NCI-H1694 treated with DMSO at 0.1 percent for 48 hours (cell line): ENCODE data around the gene LSM14B.
A peak's percentile ranks its signal among the peaks of the same experiment; 100 is the strongest.

Source experiments
- DNase-seq: peaks from one replicate; lab custom pipeline; 2025; lab: John Stamatoyannopoulos, UW

LSM14B gene

DNA sequence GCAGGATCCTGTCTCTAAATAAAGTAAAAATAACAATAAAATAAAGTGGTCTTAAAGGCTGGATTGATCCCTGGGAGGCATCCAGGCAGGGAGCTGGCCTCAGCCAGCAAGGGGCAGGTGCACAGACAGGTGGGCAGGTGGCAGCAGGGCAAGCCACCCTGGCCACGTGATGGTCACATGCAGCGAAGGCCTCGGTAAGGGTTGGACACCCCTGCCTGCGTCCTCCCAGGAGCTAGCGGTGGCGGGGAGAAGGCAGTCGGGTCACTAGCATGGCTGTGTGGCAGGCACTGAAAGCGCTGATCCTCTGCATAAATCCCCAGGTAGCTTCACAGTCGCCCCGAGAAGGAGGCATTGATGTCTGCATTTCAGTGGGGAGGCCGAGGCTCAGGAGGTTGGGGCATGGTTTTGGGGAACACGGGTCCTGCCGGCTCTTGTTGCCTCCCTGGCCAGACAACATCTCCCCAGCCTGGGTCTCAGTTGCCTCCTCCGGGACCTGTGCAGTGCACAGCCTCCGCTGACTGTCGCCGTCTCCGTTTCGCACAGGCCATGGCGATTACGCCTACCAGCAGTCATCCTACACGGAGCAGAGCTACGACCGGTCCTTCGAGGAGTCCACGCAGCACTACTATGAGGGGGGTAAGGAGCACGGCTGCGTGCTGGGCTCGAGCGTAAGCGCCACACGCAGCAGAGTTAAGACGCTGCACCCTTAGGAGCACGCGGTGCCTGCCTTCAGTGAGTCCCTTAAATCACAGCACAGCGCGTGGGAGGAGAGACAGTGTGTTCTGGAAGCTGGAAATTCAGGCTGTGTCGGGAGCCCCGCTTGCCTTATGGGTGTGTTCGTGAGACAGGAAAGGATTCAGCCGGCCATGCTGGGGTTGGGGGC lies 42.8 kb downstream of the LSM14B start:
- DNase-seq = no peak

DNA sequence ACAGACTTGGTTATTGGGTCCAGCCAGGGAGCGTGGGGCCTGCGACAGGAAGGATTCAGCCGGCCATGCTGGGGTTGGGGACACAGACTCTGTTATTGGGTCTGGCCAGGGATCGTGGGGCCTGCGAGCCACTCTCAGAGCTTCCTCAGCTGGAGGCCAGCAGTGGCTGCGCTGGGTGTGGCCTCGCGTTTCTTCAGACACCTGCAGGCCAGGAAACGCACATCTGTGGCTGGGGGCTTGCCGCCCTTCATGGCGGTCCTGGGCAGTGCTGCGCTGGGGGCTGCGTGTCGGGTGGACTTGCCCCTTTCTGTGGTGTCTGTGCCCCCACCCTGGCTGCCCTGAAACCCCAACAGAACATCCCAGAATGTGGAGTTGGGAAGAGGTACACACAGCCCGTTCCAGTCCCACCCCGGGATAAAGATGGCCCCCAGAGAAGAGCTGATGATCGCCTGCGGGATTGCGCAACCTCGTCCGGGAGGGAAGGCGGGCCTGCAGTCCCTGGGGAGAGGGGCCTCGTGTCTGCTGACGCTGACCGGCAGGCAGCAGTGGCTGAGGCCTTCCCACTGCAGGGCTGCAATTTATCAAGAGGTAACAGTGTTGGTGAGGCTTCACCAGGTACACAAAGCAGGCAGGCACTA lies 43.6 kb downstream of the LSM14B start:
- DNase-seq = no peak

DNA sequence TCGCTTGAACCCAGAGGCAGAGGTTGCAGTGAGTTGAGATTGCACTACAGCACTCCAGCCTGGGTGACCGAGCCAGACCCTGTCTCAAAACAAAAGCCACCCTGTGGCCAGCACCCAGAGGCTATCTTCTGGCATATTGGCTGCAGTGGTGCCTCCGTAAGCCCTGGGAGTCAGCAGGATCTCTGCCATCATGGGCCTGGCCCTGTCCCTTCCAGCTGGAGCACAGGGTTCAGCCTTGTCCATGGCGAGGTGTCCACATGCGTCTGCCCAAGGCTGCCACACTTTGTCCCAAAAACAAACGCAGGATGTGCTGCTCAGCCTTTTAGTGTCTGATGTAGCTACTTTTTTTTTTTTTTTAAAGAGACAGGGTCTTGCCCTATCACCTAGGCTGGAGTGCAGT lies 45.2 kb downstream of the LSM14B start:
- DNase-seq = no peak

DNA sequence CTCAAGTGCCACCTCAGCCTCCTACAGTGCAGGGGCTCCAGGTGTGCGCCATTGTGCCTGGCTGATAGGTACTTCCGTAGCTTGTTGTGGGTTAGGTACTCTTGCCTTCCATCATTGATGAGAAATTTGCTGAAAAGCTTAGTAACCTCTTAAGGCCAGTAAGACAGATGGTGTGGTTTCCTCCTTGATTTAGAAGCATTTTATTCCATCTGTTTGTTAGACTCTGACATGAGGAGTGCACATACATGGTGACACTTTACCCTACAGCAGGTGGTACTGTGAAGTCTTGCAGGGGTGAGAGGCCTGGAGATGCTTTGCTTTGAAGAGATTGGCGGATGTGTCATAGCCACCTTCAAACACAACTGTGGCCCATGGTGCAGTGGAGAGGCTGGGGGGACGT lies 45.8 kb downstream of the LSM14B start:
- DNase-seq = no peak

DNA sequence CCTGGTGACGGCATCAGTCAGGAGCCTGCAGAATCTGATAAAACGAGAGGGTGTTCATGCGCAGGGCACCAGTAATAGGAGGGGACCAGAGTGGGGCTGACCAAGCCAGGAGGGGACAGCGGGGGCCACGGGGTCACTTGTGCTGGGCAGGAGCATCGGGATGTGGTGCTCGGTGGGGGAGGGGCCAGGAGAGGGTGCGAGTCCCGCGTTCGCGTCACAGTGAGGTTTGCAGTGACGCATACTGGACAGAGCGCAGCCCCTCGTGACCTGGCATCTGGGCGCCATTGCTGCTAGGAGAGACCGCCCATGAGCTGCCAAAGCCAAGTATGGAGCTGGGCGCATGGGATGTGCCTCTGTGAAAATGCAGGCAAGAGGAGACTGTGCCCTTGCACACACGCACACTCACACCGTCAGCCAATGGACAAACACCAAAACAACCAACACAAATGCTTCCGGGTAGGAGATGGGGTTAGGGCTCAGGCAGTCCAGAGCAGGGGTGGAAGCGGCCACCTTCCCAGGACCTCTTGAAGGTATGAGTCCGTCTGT lies 46.7 kb downstream of the LSM14B start:
- DNase-seq = no peak

DNA sequence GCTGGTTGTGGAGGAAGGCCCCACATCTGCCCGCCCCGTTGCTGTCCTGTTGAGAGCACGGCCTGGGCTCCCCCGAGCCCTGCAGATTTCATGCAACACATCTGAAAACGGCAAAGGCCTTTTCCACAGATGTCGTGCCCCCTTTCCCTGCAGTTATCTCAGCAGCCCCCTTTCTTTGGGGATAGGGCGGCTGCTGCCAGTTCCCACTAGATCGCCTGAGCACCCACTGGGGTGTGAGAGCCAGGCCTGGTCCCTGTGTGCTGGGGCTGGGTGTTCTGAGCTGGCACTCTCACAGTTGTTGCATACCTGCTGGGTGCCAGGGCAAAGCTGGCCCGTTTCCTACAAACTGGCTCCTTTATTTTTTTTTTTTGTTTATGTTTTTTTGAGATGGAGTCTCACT lies 48.3 kb downstream of the LSM14B start:
- no peak for DNase-seq

DNA sequence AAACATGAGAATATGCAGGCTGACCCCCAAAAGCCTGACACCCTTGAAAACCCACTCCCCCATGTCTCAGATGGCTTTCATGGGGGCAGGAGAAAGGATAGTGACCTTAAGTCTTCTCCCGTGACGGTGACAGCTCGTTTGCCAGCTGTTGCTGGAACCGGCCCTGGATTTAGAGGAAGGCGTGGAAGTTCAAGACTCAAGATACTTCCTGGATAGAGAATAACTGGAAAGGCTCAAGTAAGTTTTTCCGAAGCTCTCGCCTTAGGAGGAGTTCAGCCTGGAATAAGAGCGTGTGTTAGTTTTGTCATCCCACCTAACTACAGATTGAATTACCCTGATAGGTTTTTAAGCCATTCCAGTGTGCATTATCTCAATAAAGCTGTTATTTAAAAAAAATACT lies 49.0 kb downstream of the LSM14B start:
- DNase-seq = no peak

DNA sequence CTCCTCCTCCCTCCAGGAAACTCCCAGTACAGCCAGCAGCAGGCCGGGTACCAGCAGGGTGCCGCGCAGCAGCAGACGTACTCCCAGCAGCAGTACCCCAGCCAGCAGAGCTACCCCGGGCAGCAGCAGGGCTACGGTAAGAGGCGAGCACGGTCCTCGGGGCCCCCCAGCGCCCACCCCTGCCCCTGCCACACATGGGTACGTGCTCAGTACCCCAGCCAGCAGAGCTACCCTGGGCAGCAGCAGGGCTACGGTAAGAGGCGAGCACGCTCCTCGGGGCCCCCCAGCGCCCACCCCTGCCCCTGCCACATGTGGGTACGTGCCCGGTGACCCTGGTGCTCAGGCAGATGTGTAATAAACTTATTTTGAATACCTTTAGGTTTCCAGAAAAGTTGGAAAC lies 50.4 kb downstream of the LSM14B start:
- DNase-seq = no peak

DNA sequence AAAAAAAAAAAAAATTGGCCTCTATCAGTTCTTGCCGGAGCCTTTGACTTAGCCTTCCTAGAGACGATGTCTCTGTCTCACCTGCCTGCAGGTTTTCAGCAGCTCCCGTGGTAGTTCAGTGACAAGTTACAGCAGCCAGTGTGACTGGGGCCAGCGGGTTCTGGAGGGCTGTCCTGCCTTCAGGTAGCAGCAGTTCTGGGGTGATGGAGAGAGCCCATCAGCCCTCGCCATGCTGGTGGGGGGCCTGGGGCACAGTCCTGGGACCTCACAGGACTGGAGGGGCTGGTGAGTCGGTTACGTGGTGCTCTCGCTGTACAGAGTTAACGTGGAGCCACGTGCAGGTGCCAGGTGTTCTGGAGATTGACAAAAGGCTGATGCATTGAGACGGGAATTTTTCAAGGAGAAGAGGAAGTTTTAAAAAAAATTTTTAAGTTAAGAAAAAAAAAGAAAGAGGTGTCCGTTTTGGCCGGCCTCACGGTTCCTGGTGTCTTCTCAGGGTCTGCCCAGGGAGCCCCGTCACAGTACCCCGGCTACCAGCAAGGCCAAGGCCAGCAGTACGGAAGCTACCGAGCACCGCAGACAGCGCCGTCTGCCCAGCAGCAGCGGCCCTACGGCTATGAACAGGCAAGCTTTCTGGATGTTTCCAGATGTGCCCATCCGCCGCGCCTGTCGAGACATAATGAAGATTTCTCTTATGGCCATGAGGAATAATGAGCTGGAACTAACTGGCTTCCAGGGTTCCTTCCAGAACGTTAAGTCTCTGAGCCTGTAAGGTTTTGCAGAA lies 51.9 kb downstream of the LSM14B start:
- DNase-seq = no peak

DNA sequence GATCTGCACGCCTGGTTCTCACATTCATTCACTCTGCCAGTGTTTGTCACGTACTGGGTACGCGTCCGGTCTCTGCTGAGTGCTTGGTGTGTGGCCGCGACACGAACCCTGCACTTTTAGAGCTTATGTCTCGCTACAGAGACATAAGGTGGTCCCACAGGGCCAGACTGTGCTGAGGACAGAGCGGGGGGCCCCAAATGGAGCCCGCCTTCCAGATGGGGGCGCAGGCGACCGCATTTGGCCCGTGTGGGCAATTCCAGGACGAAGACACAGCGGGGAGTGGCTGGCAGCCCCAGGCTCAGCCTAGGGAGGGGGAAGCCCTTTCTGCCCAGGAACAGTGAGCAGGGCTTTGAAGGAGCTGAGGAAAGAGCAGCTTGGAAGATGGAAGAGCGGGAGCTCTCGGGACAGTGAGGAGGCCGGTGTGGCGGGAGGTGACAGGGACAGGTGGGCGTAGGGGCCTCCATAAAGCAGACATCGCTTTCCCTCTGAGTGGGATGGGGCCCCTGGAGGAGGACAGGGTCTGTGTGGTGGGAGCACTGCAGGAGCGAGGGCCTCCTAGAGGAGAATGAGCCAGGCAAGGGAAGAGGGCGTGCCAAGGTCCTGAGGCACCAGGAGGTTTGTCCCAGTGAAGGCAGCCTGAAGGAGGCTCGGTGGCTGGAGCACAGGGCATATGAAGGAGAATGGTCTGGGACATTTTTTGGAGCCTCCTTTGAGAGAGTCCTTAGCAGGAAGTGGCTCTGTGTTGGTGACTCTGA lies 52.8 kb downstream of the LSM14B start:
- DNase-seq = no peak

DNA sequence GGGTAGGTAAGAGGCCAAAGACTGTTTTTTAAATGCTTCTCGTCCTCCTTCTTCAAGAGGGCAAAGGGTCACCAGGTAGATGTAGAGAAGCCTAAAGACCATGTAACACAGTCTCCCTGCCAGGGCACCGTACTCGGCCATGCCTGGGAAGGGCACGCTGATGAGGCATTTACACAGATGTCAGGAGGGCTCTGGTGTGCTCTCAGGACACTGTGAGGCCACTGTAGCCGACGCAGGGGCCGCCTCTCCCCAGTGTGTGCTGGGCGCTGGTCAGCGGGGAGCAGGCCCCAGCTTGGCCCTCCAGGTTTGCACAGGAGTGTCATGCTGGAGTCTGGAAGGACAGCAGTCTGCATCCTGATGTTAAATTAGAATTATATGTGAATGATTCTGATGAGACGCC lies 53.4 kb downstream of the LSM14B start:
- no peak for DNase-seq

DNA sequence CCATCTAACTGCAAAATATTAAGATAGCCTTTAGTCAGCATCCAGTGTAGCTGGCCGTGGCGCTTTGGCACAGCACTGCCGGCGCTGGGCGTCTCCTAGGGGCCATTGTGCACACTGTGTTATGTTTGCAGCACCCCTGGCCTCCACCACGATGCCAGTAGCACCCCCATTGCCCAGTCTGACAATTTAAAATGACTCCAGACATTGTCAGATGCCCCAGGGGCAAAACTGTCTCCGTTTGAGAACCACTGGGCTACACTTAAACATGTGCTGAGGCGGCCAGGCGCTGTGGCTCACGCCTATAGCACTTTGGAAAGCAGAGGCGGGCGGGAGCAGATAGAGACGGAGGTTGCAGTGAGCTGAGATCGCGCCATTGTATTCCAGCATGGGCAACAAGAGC lies 54.6 kb downstream of the LSM14B start:
- DNase-seq = no peak

DNA sequence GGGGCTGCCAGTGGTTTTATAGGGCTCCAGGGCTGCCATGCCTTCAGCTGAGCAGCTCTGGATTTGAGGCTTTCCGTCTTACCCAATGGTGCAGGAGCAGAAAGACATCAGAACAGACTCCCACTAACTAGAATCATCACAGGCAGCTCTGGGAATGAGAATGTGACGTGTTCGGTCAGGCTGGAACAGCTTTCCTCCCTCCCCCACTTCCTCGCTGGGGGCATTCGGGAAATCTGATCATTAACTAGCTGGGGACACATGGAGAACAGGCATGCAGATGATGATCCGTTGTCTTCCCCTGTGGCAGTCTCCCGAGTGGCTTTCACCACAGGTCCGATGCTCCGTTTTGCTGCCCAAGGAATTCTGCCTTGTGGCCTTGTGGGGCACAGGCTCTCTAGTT lies 55.0 kb downstream of the LSM14B start:
- DNase-seq = no peak

DNA sequence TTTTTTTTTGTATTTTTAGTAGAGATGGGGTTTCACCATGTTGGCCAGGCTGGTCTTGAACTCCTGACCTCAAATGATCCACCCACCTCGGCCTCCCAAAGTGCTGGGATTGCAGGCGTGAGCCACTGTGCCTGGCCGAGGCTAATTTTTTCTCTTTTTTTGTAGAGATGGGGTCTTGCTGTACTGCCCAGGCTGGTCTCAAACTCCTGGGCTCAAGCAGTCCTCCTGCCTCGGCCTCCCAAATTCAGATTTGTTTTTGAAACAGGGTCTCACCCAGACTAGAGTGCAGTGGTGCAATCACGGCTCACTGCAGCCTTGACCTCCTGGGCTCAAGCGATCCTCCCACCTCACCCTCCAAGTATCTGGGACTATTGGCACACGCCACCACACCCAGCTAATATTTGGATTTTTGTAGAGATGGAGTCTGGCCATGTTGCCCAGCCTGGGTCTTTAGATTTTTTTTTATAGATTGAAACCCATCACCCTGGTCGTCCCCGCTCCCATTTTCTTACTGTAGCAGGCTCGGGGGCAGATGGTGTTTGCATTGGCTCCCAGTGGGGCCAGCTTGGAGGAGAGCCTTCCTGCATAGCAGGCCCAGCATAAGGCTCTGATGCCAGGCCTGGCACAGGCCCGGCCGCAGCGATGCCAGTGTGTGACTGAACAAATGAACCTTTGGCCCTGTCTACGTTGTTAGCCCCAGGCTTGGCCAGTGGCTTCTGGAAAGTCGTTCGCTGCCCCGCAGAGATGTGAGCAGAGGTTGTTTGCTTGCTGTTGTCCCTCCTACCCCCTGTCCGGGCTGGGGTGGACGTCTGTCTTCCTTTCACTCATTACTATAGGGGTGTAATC lies 56.3 kb downstream of the LSM14B start:
- no peak for DNase-seq

DNA sequence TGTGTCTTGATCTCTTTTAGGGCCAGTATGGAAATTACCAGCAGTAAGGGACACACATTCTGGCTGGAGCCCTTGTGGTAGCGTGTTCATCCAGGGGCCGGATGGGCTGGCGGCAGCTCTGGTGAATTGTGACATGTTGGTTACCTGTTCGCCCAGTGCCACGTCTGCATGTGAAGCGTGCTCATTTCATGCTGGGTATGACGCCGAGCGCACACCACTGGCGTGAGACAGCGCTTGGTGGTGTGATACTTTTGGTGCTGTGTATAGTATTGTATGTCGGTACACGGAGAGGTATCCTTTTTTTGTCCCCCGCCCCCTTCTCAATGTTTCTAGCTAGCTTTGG lies 56.9 kb downstream of the LSM14B start:
- no peak for DNase-seq

DNA sequence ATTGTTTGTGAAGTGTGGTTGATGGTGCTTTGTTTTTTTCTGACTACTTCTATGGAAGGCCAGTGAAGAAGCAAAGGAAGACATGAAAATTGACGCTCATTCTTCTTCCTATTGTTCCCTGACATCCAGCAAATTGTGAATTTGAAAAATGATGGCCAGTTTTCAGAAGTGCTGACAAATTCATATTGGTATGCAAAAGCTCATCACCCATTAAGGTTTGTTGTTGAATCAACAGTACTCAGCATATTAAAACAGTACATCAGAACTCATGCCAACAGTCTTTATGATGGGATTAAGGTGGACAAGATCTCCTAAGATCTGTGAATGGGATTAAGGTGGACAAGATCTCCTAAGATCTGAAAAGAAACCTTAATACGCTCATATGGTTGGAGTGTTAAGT lies 59.5 kb downstream of the LSM14B start:
- DNase-seq = no peak

DNA sequence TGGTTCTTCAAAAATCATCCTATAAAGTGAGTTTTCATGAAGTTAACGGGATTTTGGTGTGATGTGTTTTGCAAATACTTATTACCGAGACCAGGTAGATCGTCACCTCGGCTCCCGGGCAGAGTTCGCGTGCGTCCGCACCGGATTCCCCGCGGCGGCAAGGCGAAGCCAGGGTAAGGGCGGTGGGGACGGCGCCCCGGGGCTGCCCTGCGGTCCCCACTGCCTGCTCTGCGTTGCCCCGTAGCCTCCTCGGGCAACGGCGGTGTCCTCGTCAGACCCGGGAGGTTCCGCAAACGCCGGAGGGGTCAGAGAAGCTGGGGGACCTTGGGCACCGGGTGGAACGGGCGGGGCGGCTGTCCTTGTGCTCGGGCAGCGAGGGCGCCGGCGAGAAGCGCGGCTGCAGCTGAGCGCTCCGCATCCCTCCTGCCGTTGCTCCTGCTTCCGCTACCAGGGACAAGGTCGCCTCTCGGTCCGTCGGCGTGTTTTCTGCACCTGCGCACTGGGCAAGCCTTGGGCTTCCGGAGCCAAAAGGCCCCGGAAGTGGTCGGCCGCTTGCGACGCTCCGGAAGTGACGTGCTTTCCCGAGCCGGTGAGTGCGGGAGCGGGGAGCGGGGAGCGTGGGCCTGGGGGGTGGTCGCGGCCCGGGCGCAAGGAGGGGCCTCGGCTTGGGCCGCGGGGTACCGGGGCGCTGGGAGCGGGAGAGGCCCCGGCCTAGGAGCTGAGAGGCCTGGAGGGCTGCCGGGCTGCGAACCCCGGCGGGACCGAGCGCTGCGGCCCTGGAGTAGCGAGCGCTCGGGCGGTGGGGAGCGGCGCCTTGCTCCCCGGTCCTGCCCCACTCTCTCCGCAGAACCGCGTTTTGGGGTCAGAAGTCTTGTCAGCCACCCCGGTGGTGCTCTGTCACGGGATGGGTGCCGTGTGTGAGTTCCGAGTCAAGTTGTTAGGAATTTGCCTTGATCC lies 60.5 kb downstream of the LSM14B start, which contains the start of gene MTG2:
Gene MTG2, plus strand, starts transcription at position 560 of the 957 bp plus-strand sequence. CDS start 10,393 bp downstream, outside the sequence.
- peak; percentile 80 for DNase-seq

DNA sequence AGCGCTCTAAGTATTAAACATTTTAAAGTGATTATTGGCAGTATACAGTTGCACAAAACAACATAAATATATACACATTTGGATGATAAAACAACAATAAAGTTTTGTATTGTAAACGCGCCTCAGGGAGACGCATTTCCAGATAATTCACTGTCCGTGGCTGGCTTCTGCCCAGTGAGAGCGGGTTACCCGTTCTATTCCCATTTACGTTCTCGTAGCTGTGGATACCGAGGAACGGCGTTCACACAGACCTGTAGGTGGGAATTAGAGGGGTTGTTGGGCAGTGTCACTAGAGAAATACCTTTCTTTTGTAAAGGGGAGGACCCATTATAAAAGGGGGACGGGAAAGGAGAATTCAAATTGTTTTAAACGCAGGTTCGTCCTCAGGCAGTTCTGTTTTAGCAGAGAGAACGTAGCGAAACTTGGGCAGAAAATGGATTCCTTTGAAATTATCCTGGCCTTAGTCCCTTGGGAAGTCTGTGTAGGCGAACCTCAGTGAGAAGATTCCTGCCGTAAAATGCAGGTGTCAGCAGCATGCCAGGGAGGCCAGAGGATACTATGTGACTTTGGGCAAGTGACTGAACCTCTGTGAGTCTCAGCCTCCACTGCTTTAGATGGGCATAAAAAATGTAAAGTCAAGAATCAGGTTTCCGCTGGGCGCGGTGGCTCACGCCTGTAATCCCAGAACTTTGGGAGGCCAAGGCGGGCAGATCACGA lies 61.3 kb downstream of the LSM14B start:
- DNase-seq = no peak
